Measurements from ENCODE around the gene PHTF1. TPM values are rescaled to one million over a fixed set of nuclear protein-coding genes. Genes with fewer than 3 reads are reported as not detected.

Gene PHTF1
- total RNA-seq, 2 donors from 2014 or later = 11.7 to 13.4 TPM

- WGBS = 83% methylated on average over 5 of the region's 5 CpGs
- Histone ChIP-seq H3K36me3 (no peaks in the 10 kb centered on the region), H3K4me3 (no peak overlapping the region), H3K4me1 (replicated peaks) (no peaks in the 10 kb centered on the region), H3K9me3 (no peaks in the 10 kb centered on the region), H3K27ac (no peak overlapping the region), H3K27me3 (replicated peaks; ENCODE audit: insufficient read depth) (no peaks in the 10 kb centered on the region)
- no peak for DNase-seq (ENCODE audit: low spot score)
- intact Hi-C loops (cut with DNase I) = no loop called here
- TF ChIP-seq POLR2AphosphoS5 (IDR thresholded peaks at IDR 0.05) (no peak), POLR2A (IDR thresholded peaks at IDR 0.05) (no peak), CTCF (IDR thresholded peaks at IDR 0.05) (no peak)
Measured at GRCh38 chr1:113784104-113784779, 25.0 kb upstream of the PHTF1 start.

- TF ChIP-seq POLR2AphosphoS5 (IDR thresholded peaks at IDR 0.05) = no peak
- no peak for TF ChIP-seq CTCF (IDR thresholded peaks at IDR 0.05)
- no peak for TF ChIP-seq POLR2A (IDR thresholded peaks at IDR 0.05)
Measured at GRCh38 chr1:113783254-113784103, 24.2 kb upstream of the PHTF1 start.

GRCh38 chr1:113782406-113782805 is 23.1 kb upstream of the PHTF1 start:
- TF ChIP-seq POLR2A (IDR thresholded peaks at IDR 0.05) = no peak
- no peak for TF ChIP-seq POLR2AphosphoS5 (IDR thresholded peaks at IDR 0.05)
- TF ChIP-seq CTCF (IDR thresholded peaks at IDR 0.05) = no peak
- intact Hi-C loops (cut with DNase I) = no loop called here
- no peaks in the 10 kb centered on the region for H3K4me1 ChIP-seq (replicated peaks)
- 54% methylated on average over 2 of the region's 2 CpGs for WGBS
- DNase-seq (ENCODE audit: low spot score) = no peak
- no peaks in the 10 kb centered on the region for H3K36me3 ChIP-seq
- no peak overlapping the region for H3K4me3 ChIP-seq
- no peak overlapping the region for H3K27ac ChIP-seq
- no peaks in the 10 kb centered on the region for H3K9me3 ChIP-seq
- H3K27me3 ChIP-seq (replicated peaks; ENCODE audit: insufficient read depth) = no peaks in the 10 kb centered on the region

More at GRCh38 chr1:113783254-113784103, 24.2 kb upstream of the PHTF1 start:
- no peaks in the 10 kb centered on the region for H3K36me3 ChIP-seq
- no peaks in the 10 kb centered on the region for H3K9me3 ChIP-seq
- no peak overlapping the region for H3K4me3 ChIP-seq
- H3K4me1 ChIP-seq (replicated peaks) = no peaks in the 10 kb centered on the region
- intact Hi-C loops (cut with DNase I) = no loop called here
- H3K27ac ChIP-seq = no peak overlapping the region
- H3K27me3 ChIP-seq (replicated peaks; ENCODE audit: insufficient read depth) = no peaks in the 10 kb centered on the region
- WGBS = 48% methylated on average over 4 of the region's 4 CpGs
- DNase-seq (ENCODE audit: low spot score) = no peak

- intact Hi-C loops (cut with DNase I) = no loop called here
- H3K4me1 ChIP-seq (replicated peaks) = no peaks in the 10 kb centered on the region
- H3K4me3 ChIP-seq = no peak overlapping the region
- no peaks in the 10 kb centered on the region for H3K27me3 ChIP-seq (replicated peaks; ENCODE audit: insufficient read depth)
- WGBS = 64% methylated on average over 5 of the region's 5 CpGs
- H3K27ac ChIP-seq = no peak overlapping the region
- DNase-seq (ENCODE audit: low spot score) = no peak
- no peak for TF ChIP-seq CTCF (IDR thresholded peaks at IDR 0.05)
- TF ChIP-seq POLR2AphosphoS5 (IDR thresholded peaks at IDR 0.05) = no peak
- no peak for TF ChIP-seq POLR2A (IDR thresholded peaks at IDR 0.05)
- H3K9me3 ChIP-seq = no peaks in the 10 kb centered on the region
- H3K36me3 ChIP-seq = no peaks in the 10 kb centered on the region
Measured at GRCh38 chr1:113780374-113781146, 21.3 kb upstream of the PHTF1 start.

All from prostate gland (tissue), 2 donors.